ENCODE measurements around the gene CDX2. TPM values are rescaled to one million over a fixed set of nuclear protein-coding genes. Genes with fewer than 3 reads are reported as not detected.

CDX2 gene
- polyA plus RNA-seq, 1 experiment, result not detected

GRCh38 chr13:27927444-27928352, 41.4 kb downstream of the CDX2 start:
- no peak for DNase-seq (ENCODE audit: low read depth, low spot score)
- TF ChIP-seq CTCF (IDR thresholded peaks at IDR 0.05; ENCODE audit: low read depth, low read length), result no peak
- CTCF ChIA-PET, result interaction anchor here (1.2 kb wide), 1 partner anchor 26 kb away, joined by 4 read pairs; no protein-coding TSS in a partner anchor
- Histone ChIP-seq H3K4me3 (ENCODE audit: low read depth, low read length) (no peak overlapping the region), H3K27me3 (ENCODE audit: control insufficient read depth, insufficient read depth, low read length) (peaks cover 77% of the 10 kb centered on the region), H3K9me3 (ENCODE audit: control insufficient read depth, insufficient read depth, low read length) (no peaks in the 10 kb centered on the region; the same call in 1 of the 2 replicates), H3K27ac (ENCODE audit: low read depth, low read length) (no peak overlapping the region)
- POLR2A ChIA-PET, result no interaction called here

- POLR2A ChIA-PET, result no interaction called here
- Histone ChIP-seq H3K4me3 (ENCODE audit: low read depth, low read length) (no peak overlapping the region), H3K9me3 (ENCODE audit: control insufficient read depth, insufficient read depth, low read length) (peaks cover 6% of the 10 kb centered on the region; the same call in 1 of the 2 replicates), H3K27ac (ENCODE audit: low read depth, low read length) (no peak overlapping the region), H3K27me3 (ENCODE audit: control insufficient read depth, insufficient read depth, low read length) (peaks cover 86% of the 10 kb centered on the region)
- no peak for DNase-seq (ENCODE audit: low read depth, low spot score)
- CTCF ChIA-PET, result interaction anchor here (1.2 kb wide), 1 partner anchor 27 kb away, joined by 4 read pairs; no protein-coding TSS in a partner anchor
- TF ChIP-seq CTCF (IDR thresholded peaks at IDR 0.05; ENCODE audit: low read depth, low read length), result no peak
These were observed 42.3 kb downstream of the CDX2 start for GRCh38 chr13:27926644-27927434.

- H3K4me3 ChIP-seq (ENCODE audit: low read depth, low read length), result no peak overlapping the region
- POLR2A ChIA-PET, result no interaction called here
- H3K27ac ChIP-seq (ENCODE audit: low read depth, low read length), result no peak overlapping the region
- no peak for TF ChIP-seq CTCF (IDR thresholded peaks at IDR 0.05; ENCODE audit: low read depth, low read length)
- CTCF ChIA-PET, result no interaction called here
- H3K27me3 ChIP-seq (ENCODE audit: control insufficient read depth, insufficient read depth, low read length), result peaks cover 96% of the 10 kb centered on the region
- no peak for DNase-seq (ENCODE audit: low read depth, low spot score)
- peaks cover 6% of the 10 kb centered on the region; the same call in 1 of the 2 replicates for H3K9me3 ChIP-seq (ENCODE audit: control insufficient read depth, insufficient read depth, low read length)
These were observed 43.7 kb downstream of the CDX2 start for GRCh38 chr13:27925220-27925991.

- H3K27ac ChIP-seq (ENCODE audit: low read depth, low read length), result no peak overlapping the region
- no peak for TF ChIP-seq CTCF (IDR thresholded peaks at IDR 0.05; ENCODE audit: low read depth, low read length)
- POLR2A ChIA-PET, result no interaction called here
- H3K9me3 ChIP-seq (ENCODE audit: control insufficient read depth, insufficient read depth, low read length), result peaks cover 6% of the 10 kb centered on the region; the same call in 1 of the 2 replicates
- H3K27me3 ChIP-seq (ENCODE audit: control insufficient read depth, insufficient read depth, low read length), result peaks cover 96% of the 10 kb centered on the region
- CTCF ChIA-PET, result interaction anchor here (1.2 kb wide), 1 partner anchor 29 kb away, joined by 3 read pairs; no protein-coding TSS in a partner anchor
- DNase-seq (ENCODE audit: low read depth, low spot score), result no peak
- H3K4me3 ChIP-seq (ENCODE audit: low read depth, low read length), result no peak overlapping the region
These were observed 44.5 kb downstream of the CDX2 start for GRCh38 chr13:27924529-27925141.

All from AG04450 (cell line).